Endodermal cell (in vitro differentiated cells): Measurements from ENCODE around the gene MYL6. TPM values are rescaled to one million over a fixed set of nuclear protein-coding genes. Genes with fewer than 3 reads are reported as not detected.

ENCODE experiments used
- DNase-seq: peaks from one replicate; pipeline ENCODE4 v3.0.0-alpha.2; 2017
- H3K27ac ChIP-seq: 2 replicates; pipeline ENCODE4 v1.5.1; 2013; ENCODE audit warnings: mild to moderate bottlenecking, low read depth, low read length, moderate library complexity
- H3K27me3 ChIP-seq: 2 replicates; pipeline ENCODE4 v1.6.1; 2013; ENCODE audit warnings: mild to moderate bottlenecking, low read length, moderate library complexity; ENCODE audit not compliant: insufficient read depth, control insufficient read depth, poor library complexity, severe bottlenecking
- H3K36me3 ChIP-seq: 2 replicates; pipeline ENCODE4 v1.7.0; 2013; ENCODE audit warnings: mild to moderate bottlenecking, low read length, moderate library complexity; ENCODE audit not compliant: control insufficient read depth, insufficient read depth
- H3K4me1 ChIP-seq: one replicate; pipeline ENCODE4 v1.7.0; 2013; ENCODE audit warnings: low read length; ENCODE audit not compliant: control insufficient read depth, insufficient read depth
- H3K4me3 ChIP-seq: 2 replicates; pipeline ENCODE4 v1.5.1; 2013; ENCODE audit warnings: mild to moderate bottlenecking, low read length, moderate library complexity
- H3K9ac ChIP-seq: 2 replicates; pipeline ENCODE4 v1.6.1; 2013; ENCODE audit warnings: mild to moderate bottlenecking, low read length, moderate library complexity; ENCODE audit not compliant: poor library complexity, severe bottlenecking; ENCODE audit errors: extremely low read depth
- H3K9me3 ChIP-seq: 2 replicates; pipeline ENCODE4 v1.6.1; 2013; ENCODE audit warnings: mild to moderate bottlenecking, low read length, moderate library complexity; ENCODE audit not compliant: control insufficient read depth
- H3K27ac Mint-ChIP-seq: 2 replicates; pipeline ENCODE4 v1.8.0; 2020; ENCODE audit warnings: mixed read lengths
- H3K27me3 Mint-ChIP-seq: 2 replicates; pipeline ENCODE4 v1.8.0; 2021; ENCODE audit warnings: mild to moderate bottlenecking, mixed read lengths; ENCODE audit not compliant: insufficient read depth
- H3K36me3 Mint-ChIP-seq: 2 replicates; pipeline ENCODE4 v1.8.0; 2020; ENCODE audit warnings: low read depth, mixed read lengths
- H3K4me1 Mint-ChIP-seq: 2 replicates; pipeline ENCODE4 v1.8.0; 2020; ENCODE audit warnings: mixed read lengths
- H3K4me3 Mint-ChIP-seq: 2 replicates; pipeline ENCODE4 v1.8.0; 2020; ENCODE audit warnings: mild to moderate bottlenecking, moderate library complexity, mixed read lengths
- H3K9me3 Mint-ChIP-seq: 2 replicates; pipeline ENCODE4 v1.8.0; 2020; ENCODE audit warnings: mild to moderate bottlenecking, mixed read lengths
- CTCF ChIP-seq: fragments of 200-600 bp; sonication (generic); conservative IDR thresholded peaks from 2 replicates; pipeline ENCODE4 v1.5.0; 2021; ENCODE audit warnings: antibody characterized with exemption, mild to moderate bottlenecking
- WGBS, 2 experiments: methylation state at CpG; one replicate each; pipeline versions ENCODE4 v1.1.5 to v1.1.7; 2013; ENCODE audit warnings: missing lambda C conversion rate in 2 of 2, mixed read lengths in 1 of 2; ENCODE audit not compliant: insufficient coverage in 1 of 2, insufficient read length in 1 of 2; 5-methylcytosine and 5-hydroxymethylcytosine counted together
- total RNA-seq, 2 donors: library from RNA; stranded (reverse); fragmentation: NEBNext Ultra II Directional in 1 of 2; extraction: Animal tissue kit (Norgen Biotek cat#: 25700) in 1 of 2; gene quantifications; 2 replicates in 1 of 2; 3 replicates in 1 of 2; pipeline ENCODE4 v1.2.1, GENCODE V29; 2021

The MYL6 gene
- total RNA-seq, 2 donors from 2014 or later = 1,640 to 1,647 TPM

GRCh38 chr12:56137853-56138571, 20.1 kb upstream of the MYL6 start:
- Mint-ChIP-seq H3K4me1 (no peaks in the 10 kb centered on the region), H3K36me3 (peaks cover 84% of the 10 kb centered on the region), H3K27me3 (no peaks in the 10 kb centered on the region), H3K4me3 (no peak overlapping the region), H3K27ac (no peak overlapping the region), H3K9me3 (peaks cover 4% of the 10 kb centered on the region)
- Histone ChIP-seq H3K27ac (no peak overlapping the region), H3K9ac (no peak overlapping the region), H3K27me3 (no peaks in the 10 kb centered on the region), H3K36me3 (peaks cover 89% of the 10 kb centered on the region), H3K9me3 (no peaks in the 10 kb centered on the region), H3K4me3 (no peak overlapping the region), H3K4me1 (no peaks in the 10 kb centered on the region)
- WGBS, 2 experiments = 91 to 98% methylated on average over 5 to 14 of the region's 14 CpGs
- no peak for DNase-seq
- no peak for TF ChIP-seq CTCF

GRCh38 chr12:56141946-56142784, 16.0 kb upstream of the MYL6 start:
- Mint-ChIP-seq H3K36me3 (peaks cover 78% of the 10 kb centered on the region), H3K27ac (no peak overlapping the region), H3K4me1 (no peaks in the 10 kb centered on the region), H3K4me3 (no peak overlapping the region), H3K27me3 (no peaks in the 10 kb centered on the region), H3K9me3 (peaks cover 4% of the 10 kb centered on the region)
- Histone ChIP-seq H3K9ac (no peak overlapping the region), H3K4me1 (no peaks in the 10 kb centered on the region), H3K27ac (no peak overlapping the region), H3K36me3 (peaks cover 76% of the 10 kb centered on the region), H3K9me3 (no peaks in the 10 kb centered on the region), H3K27me3 (no peaks in the 10 kb centered on the region), H3K4me3 (no peak overlapping the region)
- DNase-seq = no peak
- WGBS, 2 experiments = 94 to 100% methylated on average over 12 to 19 of the region's 19 CpGs
- no peak for TF ChIP-seq CTCF

- peaks cover 67% of the 10 kb centered on the region for H3K36me3 Mint-ChIP-seq
- no peaks in the 10 kb centered on the region for H3K27me3 Mint-ChIP-seq
- Histone ChIP-seq H3K36me3 (peaks cover 66% of the 10 kb centered on the region), H3K9me3 (no peaks in the 10 kb centered on the region), H3K9ac (no peak overlapping the region), H3K4me1 (no peaks in the 10 kb centered on the region), H3K4me3 (no peak overlapping the region), H3K27ac (no peak overlapping the region), H3K27me3 (no peaks in the 10 kb centered on the region)
- H3K4me3 Mint-ChIP-seq = no peak overlapping the region
- WGBS, 2 experiments = 96 to 97% methylated on average over 3 to 4 of the region's 4 CpGs
- no peak for TF ChIP-seq CTCF
- no peak for DNase-seq
- H3K4me1 Mint-ChIP-seq = no peaks in the 10 kb centered on the region
- peaks cover 4% of the 10 kb centered on the region for H3K9me3 Mint-ChIP-seq
- no peak overlapping the region for H3K27ac Mint-ChIP-seq
These were observed 14.9 kb upstream of the MYL6 start for GRCh38 chr12:56143217-56143616.
